SW480 (cell line): ENCODE results near the gene PATJ.
"Not testable (repeated sequence)": the region's sequence is repeated elsewhere in the genome, so short reads cannot be mapped to it uniquely, and the experiment has no call there.

Source experiments
- DNase-seq: peaks from one replicate; pipeline ENCODE4 v3.0.0-alpha.2; 2016; ENCODE audit warnings: low spot score

The PATJ gene

GRCh38 chr1:61818992-61819391 is 76.7 kb downstream of the PATJ start:
- no peak for DNase-seq

DNA sequence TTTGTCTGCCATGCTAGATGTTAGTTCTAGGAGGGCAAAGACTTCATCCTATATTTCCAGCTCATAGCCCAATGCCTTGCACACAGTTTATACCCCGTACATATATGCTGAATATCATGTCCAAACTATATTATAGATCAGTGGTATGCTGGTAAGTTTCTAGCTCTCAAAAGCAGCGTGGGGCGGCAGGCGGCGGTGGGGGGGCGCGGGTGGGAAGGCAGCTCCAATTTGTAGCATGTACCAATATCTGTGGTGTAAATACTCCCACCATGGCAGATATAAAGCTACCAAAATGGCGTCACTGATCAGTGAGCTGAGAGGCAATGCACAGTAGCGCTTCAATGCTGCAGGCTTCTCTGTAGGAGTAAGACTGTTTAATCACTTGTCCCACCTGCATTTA is 77.1 kb downstream of the PATJ start:
- DNase-seq: no peak

DNA sequence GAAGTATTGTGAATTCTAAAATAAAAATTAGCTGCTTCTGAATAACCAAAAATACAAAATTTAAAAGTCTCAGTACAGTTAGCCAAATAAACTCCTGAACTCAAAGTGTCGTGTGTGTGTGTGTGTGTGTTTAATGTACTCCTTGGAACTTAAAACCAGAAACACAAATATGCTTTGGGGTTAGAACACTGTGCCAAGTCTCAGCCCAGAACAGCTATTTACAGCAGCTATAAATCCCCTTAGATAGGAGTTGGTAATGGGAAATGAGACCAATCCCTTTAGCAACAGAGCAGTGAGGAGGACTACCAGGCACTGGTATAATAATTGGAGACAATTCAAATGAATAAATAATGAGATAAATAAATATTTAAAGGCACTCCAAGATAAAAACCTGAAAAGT is 83.1 kb downstream of the PATJ start:
- no peak for DNase-seq

GRCh38 chr1:61828805-61829204 is 86.5 kb downstream of the PATJ start:
- DNase-seq: no peak

DNA sequence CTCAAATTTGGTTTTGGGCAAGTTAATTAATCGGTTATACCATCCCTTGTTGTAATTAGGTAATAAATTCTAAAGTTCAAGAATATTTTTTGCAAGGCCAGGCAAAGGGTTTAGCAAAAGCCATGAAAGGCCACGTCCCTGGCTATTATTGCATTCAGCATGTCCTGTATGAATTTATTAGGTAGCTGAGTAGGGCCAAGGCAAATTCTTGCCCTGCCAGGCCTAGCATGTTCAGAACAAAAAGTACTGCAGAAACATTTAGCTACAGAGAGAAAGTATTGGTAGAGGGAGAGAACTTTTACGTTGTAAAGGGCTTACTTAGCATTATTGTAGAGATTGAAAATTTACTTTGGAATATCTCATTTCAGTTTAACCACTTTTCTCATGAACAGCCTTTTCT is 94.4 kb downstream of the PATJ start:
- DNase-seq: no peak

- not testable (repeated sequence) for DNase-seq
Measured at GRCh38 chr1:61837607-61838006, 95.3 kb downstream of the PATJ start.

GRCh38 chr1:61839679-61840078 is 97.4 kb downstream of the PATJ start:
- no peak for DNase-seq

DNA sequence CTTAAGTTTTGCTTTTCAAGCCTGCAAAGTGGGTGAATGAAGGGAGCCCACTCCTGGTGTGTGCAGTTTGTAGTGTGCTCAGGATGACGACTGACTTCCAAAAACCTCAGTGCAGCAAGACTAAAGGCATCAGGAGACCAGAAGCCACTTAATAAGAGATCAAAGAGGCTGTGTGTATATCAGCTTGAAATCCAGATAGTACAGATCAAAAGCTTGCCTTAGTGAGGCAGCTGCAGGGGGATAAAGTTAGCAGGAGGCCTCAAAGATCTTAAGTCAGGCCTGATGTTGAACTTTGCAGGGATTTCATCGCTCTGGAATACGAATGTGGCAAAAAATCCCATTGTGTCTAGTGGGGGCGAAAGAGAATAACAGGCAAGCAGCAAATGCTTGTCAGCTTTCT is 99.8 kb downstream of the PATJ start:
- DNase-seq: peak; percentile 31

DNA sequence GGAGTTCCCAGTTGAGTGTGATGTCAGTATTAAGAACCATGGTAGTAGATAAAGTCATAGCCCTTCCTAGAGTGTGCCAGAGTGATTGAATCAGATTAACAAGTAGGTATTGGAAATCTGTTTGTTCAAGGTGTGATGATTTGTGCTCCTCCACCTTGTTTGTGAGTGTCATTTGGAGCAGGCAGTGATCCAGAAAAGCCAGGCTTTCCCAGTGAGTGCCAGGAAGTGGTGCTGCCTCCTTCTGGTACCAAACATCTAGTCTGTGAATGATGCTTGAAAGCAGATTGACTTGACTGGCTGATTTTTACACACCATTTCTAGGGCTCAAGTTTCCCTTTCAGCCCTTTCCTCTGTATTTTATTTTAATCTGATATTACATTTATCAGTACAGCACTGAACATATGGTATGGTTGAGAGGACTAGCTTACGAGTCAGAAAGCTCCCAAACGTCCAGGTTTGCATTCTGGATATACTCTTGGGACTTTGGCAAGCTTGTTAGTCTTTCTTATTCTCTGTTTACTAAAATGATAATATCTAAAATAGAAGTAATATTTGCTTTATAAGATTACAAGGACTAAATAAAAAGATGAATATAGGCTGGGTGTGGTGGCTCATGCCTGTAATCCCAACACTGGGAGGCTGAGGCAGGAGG is 100.7 kb downstream of the PATJ start:
- DNase-seq: no peak

- DNase-seq: no peak
Measured at GRCh38 chr1:61844006-61844405, 101.7 kb downstream of the PATJ start.

GRCh38 chr1:61844664-61845063 is 102.4 kb downstream of the PATJ start:
- not testable (repeated sequence) for DNase-seq

DNA sequence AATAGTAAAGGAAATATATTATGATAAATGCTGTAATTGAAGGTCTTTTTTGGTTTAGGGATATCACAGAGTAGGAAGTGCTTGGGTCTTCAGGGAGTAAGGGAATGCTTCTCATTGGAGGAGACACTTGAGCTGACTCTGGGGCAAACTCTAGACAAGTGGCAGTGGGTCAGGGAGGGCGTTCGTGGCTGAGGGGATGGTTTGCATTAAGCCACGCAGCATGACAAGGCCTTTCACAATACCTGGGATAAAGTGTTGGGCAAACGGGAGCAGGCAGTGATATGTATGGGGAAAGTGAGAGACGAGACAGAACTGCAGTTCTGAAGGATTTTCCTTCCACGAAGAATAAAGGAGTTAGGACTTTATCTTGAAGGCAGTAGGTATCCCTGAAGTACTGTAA is 109.0 kb downstream of the PATJ start:
- DNase-seq: no peak

DNA sequence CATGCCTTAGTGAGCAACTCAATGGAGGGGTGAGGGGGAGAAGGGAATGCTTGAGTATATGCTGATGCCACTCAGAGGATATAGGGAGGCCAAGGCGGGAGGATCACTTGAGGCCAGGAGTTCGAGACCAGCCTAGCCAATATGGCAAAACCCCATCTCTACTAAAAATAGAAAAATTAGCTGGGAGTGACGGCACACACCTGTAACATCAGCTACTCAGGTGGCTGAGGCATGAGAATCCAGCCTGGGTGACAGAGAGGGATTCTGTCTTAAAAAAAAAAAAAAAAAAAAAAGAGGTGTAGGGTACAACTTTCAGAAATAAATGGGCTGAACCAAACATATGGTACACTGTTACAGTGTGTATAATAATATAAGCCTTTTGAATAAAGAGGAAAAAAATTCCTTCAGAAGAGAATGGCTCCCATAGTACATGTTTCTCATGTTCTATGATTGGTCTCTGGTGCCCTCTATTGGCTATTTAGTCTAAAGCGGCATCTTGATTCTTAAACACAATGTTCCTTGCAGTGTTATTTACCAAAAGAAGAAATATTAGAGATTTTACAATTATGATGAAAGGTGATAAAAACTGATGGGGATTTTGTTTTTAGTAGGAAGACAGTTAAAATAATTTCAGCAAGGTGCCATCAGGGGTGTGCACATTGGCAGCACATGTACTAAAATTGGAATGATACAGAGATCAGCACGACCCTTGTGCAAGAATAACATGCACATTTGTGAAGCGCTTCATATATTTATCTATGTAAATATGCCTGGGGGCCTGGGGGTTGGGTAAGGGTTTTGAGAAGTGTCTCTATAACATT is 109.8 kb downstream of the PATJ start:
- peak; percentile 62 for DNase-seq

GRCh38 chr1:61852670-61853015 is 110.4 kb downstream of the PATJ start:
- DNase-seq: no peak

DNA sequence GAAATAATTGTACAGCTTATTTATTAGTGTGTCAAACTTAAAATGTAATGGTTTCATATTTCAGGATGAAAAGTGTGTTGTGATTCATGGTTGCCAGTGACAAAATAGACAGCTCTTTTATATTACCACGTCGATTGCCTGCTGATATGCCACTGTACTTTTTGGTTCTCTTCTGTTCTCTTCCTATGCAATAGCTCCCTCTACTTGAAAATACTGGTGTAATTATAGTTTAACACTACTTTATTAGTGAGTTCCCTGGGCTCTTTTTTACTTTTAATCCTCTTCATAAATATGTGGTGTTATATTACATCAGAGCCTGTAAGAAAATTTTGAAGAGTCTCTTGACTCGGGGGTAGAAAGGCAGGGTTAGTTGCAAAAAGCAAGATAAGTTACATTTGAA is 111.3 kb downstream of the PATJ start:
- DNase-seq: peak; percentile 29

GRCh38 chr1:61864489-61864888 is 122.2 kb downstream of the PATJ start:
- no peak for DNase-seq

DNA sequence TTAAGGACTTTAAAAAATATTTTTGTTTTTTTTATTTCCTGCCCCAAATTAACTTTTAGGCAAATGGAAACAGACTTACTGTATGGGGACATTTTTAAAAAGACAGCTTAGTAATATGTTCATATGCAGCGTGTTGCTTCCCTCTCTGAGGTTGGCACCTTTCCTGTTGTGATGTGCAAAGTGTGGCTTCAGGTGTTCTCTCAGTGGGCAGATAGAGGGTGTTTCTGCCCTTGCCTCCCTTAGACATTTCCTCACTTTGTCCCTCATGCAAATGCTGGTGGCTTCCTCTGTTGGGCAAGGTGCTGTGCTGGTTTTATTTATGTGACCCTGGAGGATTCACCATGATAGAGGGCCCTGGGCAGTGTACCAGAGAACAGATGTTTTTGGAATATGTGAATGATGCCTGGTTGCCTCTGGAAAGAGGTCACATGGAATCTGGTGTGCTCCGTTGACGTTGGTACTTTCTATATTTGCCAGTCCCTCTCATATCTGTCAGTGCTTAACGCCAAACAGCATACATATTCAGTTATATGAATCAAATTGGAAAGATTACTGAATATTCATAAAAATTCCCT is 123.5 kb downstream of the PATJ start:
- no peak for DNase-seq

- no peak for DNase-seq
Measured at GRCh38 chr1:61869691-61870109, 127.4 kb downstream of the PATJ start.

- DNase-seq: no peak
Measured at GRCh38 chr1:61872206-61872605, 129.9 kb downstream of the PATJ start.

- DNase-seq: no peak
Measured at GRCh38 chr1:61873581-61873980, 131.3 kb downstream of the PATJ start.

DNA sequence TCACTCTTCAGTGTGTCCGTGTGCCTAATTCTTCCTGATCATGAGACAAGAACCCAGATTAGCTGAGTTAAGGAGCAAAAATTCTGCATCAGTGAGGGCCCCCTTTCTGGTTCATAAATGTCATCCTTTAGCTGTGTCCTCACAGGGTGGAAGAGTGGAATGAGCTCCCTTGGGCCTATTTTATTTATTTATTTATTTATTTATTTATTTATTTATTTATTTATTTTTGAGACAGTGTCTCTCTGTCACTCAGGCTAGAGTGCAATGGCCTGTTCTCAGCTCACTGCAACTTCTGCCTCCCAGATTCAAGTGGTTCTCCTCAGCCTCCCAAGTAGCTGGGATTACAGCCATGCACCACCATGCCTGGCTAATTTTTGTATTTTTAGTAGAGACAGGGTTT is 131.7 kb downstream of the PATJ start:
- DNase-seq: no peak

DNA sequence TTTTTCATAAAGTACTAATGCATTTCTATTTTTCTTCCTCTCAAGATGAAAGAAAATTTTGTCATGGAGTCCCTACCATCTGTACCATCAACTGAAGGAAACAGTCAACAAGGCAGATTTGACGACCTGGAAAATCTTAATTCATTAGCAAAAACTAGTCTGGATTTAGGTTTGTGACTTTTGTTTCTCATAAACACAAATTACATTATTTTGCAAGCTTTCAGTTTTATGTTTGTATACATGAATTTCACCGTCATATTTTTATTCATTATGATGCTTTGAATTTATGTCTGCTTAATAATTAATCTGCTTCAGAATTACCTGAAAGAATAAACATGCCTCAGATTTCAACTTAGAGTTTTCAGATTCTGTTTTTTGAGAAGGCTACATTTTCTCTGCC is 132.9 kb downstream of the PATJ start:
- DNase-seq: no peak

DNA sequence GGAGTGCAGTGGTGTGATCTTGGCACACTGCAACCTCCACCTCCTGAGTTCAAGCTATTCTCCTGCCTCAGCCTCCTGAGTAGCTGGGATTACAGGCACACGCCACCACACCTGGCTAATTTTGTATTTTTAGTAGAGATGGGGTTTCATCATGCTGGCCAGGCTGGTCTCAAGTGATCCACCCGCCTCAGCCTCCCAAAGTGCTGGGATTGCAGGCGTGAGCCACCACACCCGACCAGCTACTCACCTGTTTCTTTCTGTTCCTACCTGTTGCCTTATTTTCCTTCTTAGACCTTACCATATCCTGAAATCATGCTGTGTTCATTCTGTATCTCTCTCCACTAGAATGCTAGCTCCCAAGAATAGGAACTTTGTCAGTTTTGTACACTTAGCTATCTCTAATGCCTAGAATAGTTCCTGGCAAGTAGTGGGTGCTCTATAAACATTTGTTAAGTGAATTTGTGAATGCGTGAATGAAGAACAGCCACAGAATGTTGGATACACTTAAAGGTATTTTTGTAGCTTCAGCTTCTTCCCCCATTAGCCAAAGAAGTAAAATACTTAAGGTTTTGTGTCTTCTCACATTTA is 137.7 kb downstream of the PATJ start:
- DNase-seq: not testable (repeated sequence)
